IMR-90 (cell line): Measurements from ENCODE around the gene HAUS5. TPM values are rescaled to one million over a fixed set of nuclear protein-coding genes. Genes with fewer than 3 reads are reported as not detected.

Experiments
- ATAC-seq: fragments of 200-7000 bp; cut with Tn5 transposase; 2 replicates; pipeline ENCODE4 v1.9.1; 2020; ENCODE audit warnings: low read depth, mild to moderate bottlenecking, moderate library complexity
- BruUV-seq: library from RNA; stranded (reverse); fragments of 400-500 nt; replicated peaks from 2 replicates; lab custom pipeline; 2021; lab: Mats Ljungman, UMichigan
- CTCF ChIA-PET: fragments of 300-600 bp; formaldehyde crosslinking; extraction: SDS; loops from one replicate; lab custom pipeline; 2021; ENCODE audit warnings: antibody characterized with exemption; lab: Yijun Ruan, JAX
- POLR2A ChIA-PET: fragments of 300-600 bp; sonication (Branson Sonifier 250); formaldehyde crosslinking; loops from one replicate; lab custom pipeline; 2022; ENCODE audit warnings: antibody characterized with exemption; ENCODE audit not compliant: unreplicated experiment; lab: Charles Lee
- DNase-seq: peaks from one replicate; pipeline ENCODE4 v3.0.0; 2013
- H2AFZ ChIP-seq: replicated peaks from 2 replicates; pipeline ENCODE3; 2013; ENCODE audit warnings: low read length, mild to moderate bottlenecking; ENCODE audit not compliant: poor library complexity
- H2AK5ac ChIP-seq: 2 replicates; pipeline ENCODE4 v1.6.1; 2013; ENCODE audit warnings: low read depth, low read length, inconsistent platforms
- H2AK9ac ChIP-seq: replicated peaks from 2 replicates; pipeline ENCODE3; 2013; ENCODE audit warnings: mild to moderate bottlenecking, low read depth, low read length, moderate library complexity; ENCODE audit not compliant: poor library complexity
- H2BK120ac ChIP-seq: 2 replicates; pipeline ENCODE4 v1.6.1; 2013; ENCODE audit warnings: low read depth, low read length, inconsistent platforms
- H2BK15ac ChIP-seq: 3 replicates; pipeline ENCODE4 v1.6.1; 2013; ENCODE audit warnings: low read depth, low read length, inconsistent platforms
- H2BK20ac ChIP-seq: 2 replicates; pipeline ENCODE4 v1.6.1; 2013; ENCODE audit warnings: low read depth, mild to moderate bottlenecking, inconsistent platforms, low read length, moderate library complexity
- H2BK5ac ChIP-seq: 2 replicates; pipeline ENCODE4 v1.6.1; 2013; ENCODE audit warnings: mild to moderate bottlenecking, low read depth, low read length, inconsistent platforms; ENCODE audit not compliant: poor library complexity, severe bottlenecking
- H3K14ac ChIP-seq: replicated peaks from 2 replicates; pipeline ENCODE4 v1.6.1; 2013; ENCODE audit warnings: low read depth, low read length, inconsistent platforms
- H3K18ac ChIP-seq: 2 replicates; pipeline ENCODE4 v1.6.1; 2013; ENCODE audit warnings: low read depth, low read length, control low read depth
- H3K23ac ChIP-seq: 2 replicates; pipeline ENCODE4 v1.6.1; 2013; ENCODE audit warnings: low read depth, low read length, inconsistent platforms
- H3K27ac ChIP-seq: 2 replicates; pipeline ENCODE4 v1.5.1; 2013; ENCODE audit warnings: mild to moderate bottlenecking, control low read depth, low read length; ENCODE audit not compliant: insufficient read depth
- H3K27me3 ChIP-seq: 2 replicates; pipeline ENCODE4 v1.6.1; 2013; ENCODE audit warnings: low read length; ENCODE audit not compliant: control insufficient read depth, insufficient read depth
- H3K36me3 ChIP-seq: 2 replicates; pipeline ENCODE4 v1.6.1; 2013; ENCODE audit warnings: low read length, mixed read lengths; ENCODE audit not compliant: control insufficient read depth, insufficient read depth
- H3K4ac ChIP-seq: 2 replicates; pipeline ENCODE4 v1.6.1; 2013; ENCODE audit warnings: low read depth, low read length, inconsistent platforms
- H3K4me1 ChIP-seq: 2 replicates; pipeline ENCODE4 v1.6.1; 2013; ENCODE audit warnings: low read length, mixed read lengths; ENCODE audit not compliant: control insufficient read depth, insufficient read depth
- H3K4me2 ChIP-seq: 2 replicates; pipeline ENCODE4 v1.6.1; 2013; ENCODE audit warnings: low read depth, mild to moderate bottlenecking, control low read depth, low read length, moderate library complexity
- H3K4me3 ChIP-seq: 2 replicates; pipeline ENCODE4 v1.5.1; 2013; ENCODE audit warnings: low read depth, mild to moderate bottlenecking, control low read depth, low read length, moderate library complexity; ENCODE audit not compliant: insufficient read depth
- H3K56ac ChIP-seq: 2 replicates; pipeline ENCODE4 v1.6.1; 2013; ENCODE audit warnings: low read length, inconsistent platforms; ENCODE audit not compliant: insufficient read depth; ENCODE audit errors: extremely low read depth
- H3K79me1 ChIP-seq, 2 experiments: 2 replicates each; pipeline ENCODE4 v1.6.1; 2013; ENCODE audit warnings: low read length in 2 of 2, inconsistent platforms in 1 of 2, low read depth in 1 of 2
- H3K9ac ChIP-seq: 2 replicates; pipeline ENCODE4 v1.6.1; 2013; ENCODE audit warnings: low read depth, low read length, control low read depth
- H3K9me1 ChIP-seq: 2 replicates; pipeline ENCODE4 v1.6.1; 2013; ENCODE audit warnings: low read length, inconsistent platforms; ENCODE audit not compliant: insufficient read depth
- H3K9me3 ChIP-seq: 2 replicates; pipeline ENCODE4 v1.6.1; 2013; ENCODE audit warnings: low read length; ENCODE audit not compliant: control insufficient read depth, insufficient read depth
- H4K20me1 ChIP-seq: 2 replicates; pipeline ENCODE4 v1.6.1; 2013; ENCODE audit warnings: low read length, inconsistent platforms; ENCODE audit not compliant: insufficient read depth
- H4K5ac ChIP-seq: 2 replicates; pipeline ENCODE4 v1.6.1; 2013; ENCODE audit warnings: mild to moderate bottlenecking, low read depth, low read length, control low read depth
- H4K8ac ChIP-seq, 2 experiments: 2 replicates each; pipeline ENCODE4 v1.6.1; 2013; ENCODE audit warnings: low read depth in 2 of 2, low read length in 2 of 2, control low read depth in 1 of 2, inconsistent platforms in 1 of 2
- H4K91ac ChIP-seq: 2 replicates; pipeline ENCODE4 v1.6.1; 2013; ENCODE audit warnings: low read depth, low read length, inconsistent platforms; ENCODE audit not compliant: insufficient read depth
- BHLHE40 ChIP-seq: fragments of 150-350 bp; IDR thresholded peaks from 2 replicates; pipeline ENCODE4 v1.6.1; 2016; ENCODE audit warnings: mild to moderate bottlenecking, low read depth, low read length
- CEBPB ChIP-seq: IDR thresholded peaks from 2 replicates; pipeline ENCODE4 v1.6.1; 2012; ENCODE audit warnings: low read depth, low read length, improper control_type of control experiment
- CHD1 ChIP-seq: IDR thresholded peaks from 2 replicates; pipeline ENCODE4 v1.6.1; 2012; ENCODE audit warnings: low read depth, low read length, improper control_type of control experiment
- FOS ChIP-seq: fragments of 150-350 bp; IDR thresholded peaks from 2 replicates; pipeline ENCODE4 v1.6.1; 2016; ENCODE audit warnings: low read depth, low read length
- MAFK ChIP-seq: IDR thresholded peaks from 2 replicates; pipeline ENCODE4 v1.6.1; 2012; ENCODE audit warnings: low read depth, low read length, improper control_type of control experiment
- MXI1 ChIP-seq: IDR thresholded peaks from 2 replicates; pipeline ENCODE4 v1.6.1; 2012; ENCODE audit warnings: low read depth, mild to moderate bottlenecking, low read length, moderate library complexity, borderline replicate concordance
- POLR2A ChIP-seq: IDR thresholded peaks from 2 replicates; pipeline ENCODE4 v1.6.1; 2012; ENCODE audit warnings: mild to moderate bottlenecking, low read depth, low read length
- RAD21 ChIP-seq: IDR thresholded peaks from 2 replicates; pipeline ENCODE4 v1.6.1; 2012; ENCODE audit warnings: low read length, improper control_type of control experiment
- RCOR1 ChIP-seq: IDR thresholded peaks from 2 replicates; pipeline ENCODE4 v1.6.1; 2012; ENCODE audit warnings: mild to moderate bottlenecking, low read length, improper control_type of control experiment; ENCODE audit not compliant: insufficient replicate concordance
- RFX5 ChIP-seq: IDR thresholded peaks from 2 replicates; pipeline ENCODE4 v1.8.0; 2012; ENCODE audit warnings: low read depth, mild to moderate bottlenecking, low read length, moderate library complexity
- WGBS, 2 experiments: methylation state at CpG; one replicate each; pipeline versions ENCODE4 v1.1.5 to v1.1.7; 2013; ENCODE audit warnings: missing lambda C conversion rate in 2 of 2; ENCODE audit not compliant: insufficient read length in 1 of 2; ENCODE audit errors: extremely low coverage in 2 of 2; 5-methylcytosine and 5-hydroxymethylcytosine counted together
- dilution Hi-C: fragments of 300-500 bp; cut with HindIII; formaldehyde crosslinking; loops from one replicate; pipeline ENCODE4 v1.14.3; 2018; ENCODE audit warnings: low sequenced_read_pairs; ENCODE audit not compliant: unreplicated experiment
- in situ Hi-C: fragments of 300-500 bp; cut with MboI; formaldehyde crosslinking; loops from 3 replicates; pipeline ENCODE4 v1.14.3; 2019; ENCODE audit warnings: low sequenced_read_pairs, inconsistent platforms, mixed read lengths
- intact Hi-C: fragments of 100-400 bp; cut with micrococcal nuclease; formaldehyde crosslinking; loops from 2 replicates; pipeline ENCODE4 v1.10.0; 2022
- polyA plus RNA-seq, 3 experiments: library from polyadenylated mRNA; depleted of rRNA; stranded (reverse); fragments of >200 nt; gene quantifications; 2 replicates each; pipeline ENCODE4 v1.2.3, GENCODE V29; 2012; ENCODE audit warnings: low replicate concordance in 1 of 3
- total RNA-seq: library from RNA; depleted of rRNA; stranded (reverse); fragments of >200 nt; gene quantifications from 2 replicates; pipeline ENCODE4 v1.2.3, GENCODE V29; 2012
- TF ChIP-seq, protein P1 (sequence below): fragments of 150-350 bp; IDR thresholded peaks from 2 replicates; pipeline ENCODE4 v1.6.1; 2016; ENCODE audit warnings: low read depth, mild to moderate bottlenecking, low read length, moderate library complexity, borderline replicate concordance
- TF ChIP-seq, protein P2 (sequence below): conservative IDR thresholded peaks from 2 replicates; pipeline ENCODE4 v1.5.1; 2012; ENCODE audit warnings: mild to moderate bottlenecking, low read depth, low read length, improper control_type of control experiment

The HAUS5 gene
- total and polyA plus RNA-seq, 2 of the 4 experiments (the other 2 are of a cell fraction): 3.4 to 6.2 TPM

DNA sequence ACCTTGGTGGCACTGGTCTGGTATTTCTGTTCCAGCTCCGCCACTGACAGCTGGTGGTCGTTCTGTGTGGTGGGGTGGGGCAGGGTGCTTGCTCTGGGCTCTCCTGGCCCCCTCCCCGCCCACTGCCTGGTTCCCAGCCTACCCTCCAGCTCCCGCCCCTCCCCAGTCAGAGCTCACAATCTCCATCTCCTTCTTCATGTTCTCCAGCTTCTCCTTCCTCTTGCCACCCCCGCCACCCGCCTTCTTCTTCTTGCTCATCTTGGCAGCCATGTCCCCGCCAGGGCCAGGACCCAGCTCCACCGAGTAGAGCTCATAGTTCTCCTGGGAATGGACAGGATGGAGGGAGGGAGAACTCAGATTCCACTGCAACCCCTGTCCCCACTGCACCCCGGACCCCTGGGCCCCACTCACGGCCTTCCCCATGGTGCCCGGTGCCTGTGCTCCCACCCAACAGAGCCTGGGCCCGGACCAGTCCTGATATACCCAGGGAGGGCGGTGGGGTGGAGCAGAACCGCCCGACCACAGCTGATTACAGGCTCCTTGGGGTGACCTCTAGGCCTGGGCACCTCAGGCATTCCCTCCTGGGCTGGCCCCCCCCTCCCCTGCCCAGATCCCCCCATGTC, 49.2 kb upstream of the HAUS5 start, which contains the start of gene ATP4A:
Gene ATP4A (minus strand): TSS at position 452 of the 623 bp plus-strand sequence. CDS start 29 bp downstream, at position 423.
- no peak within 1 kb of the TSS for H2AK9ac ChIP-seq
- no peak within 1 kb of the TSS for H2BK20ac ChIP-seq
- DNase-seq (no peak), ATAC-seq (no peak)
- no peak within 1 kb of the TSS for H3K4me3 ChIP-seq
- no peak within 1 kb of the TSS for H2AFZ ChIP-seq
- no peak within 1 kb of the TSS for H3K14ac ChIP-seq
- no TSS peak for BruUV-seq
- H3K4me1 ChIP-seq: no peaks in the 10 kb centered on the region
- 0 out of 2 replicates have a peak, but pooled peaks cover under 1% of the 10 kb centered on the region for H3K9me1 ChIP-seq
- H4K20me1 ChIP-seq: no peaks in the 10 kb centered on the region
- H3K23ac ChIP-seq: no peak within 1 kb of the TSS
- POLR2A ChIA-PET: no interaction called here
- no peak within 1 kb of the TSS for H4K91ac ChIP-seq
- no peak within 1 kb of the TSS for H3K56ac ChIP-seq
- H3K18ac ChIP-seq: no peak within 1 kb of the TSS
- dilution Hi-C loops (no loop called here), intact Hi-C loops (no loop called here), in situ Hi-C loops (no loop called here)
- no peak within 1 kb of the TSS for H3K27ac ChIP-seq
- peaks cover 35% of the 10 kb centered on the region for H3K27me3 ChIP-seq
- no peak within 1 kb of the TSS for H2AK5ac ChIP-seq
- CTCF ChIA-PET: no interaction called here
- TF ChIP-seq MAFK: no peak
- no peak for TF ChIP-seq POLR2A
- TF ChIP-seq RAD21: no peak
- TF ChIP-seq BHLHE40: no peak
- no peak for TF ChIP-seq FOS
- TF ChIP-seq CHD1: no peak
- TF ChIP-seq CEBPB: no peak
- TF ChIP-seq RFX5: no peak
- TF ChIP-seq MXI1: no peak
- TF ChIP-seq, protein P1, sequence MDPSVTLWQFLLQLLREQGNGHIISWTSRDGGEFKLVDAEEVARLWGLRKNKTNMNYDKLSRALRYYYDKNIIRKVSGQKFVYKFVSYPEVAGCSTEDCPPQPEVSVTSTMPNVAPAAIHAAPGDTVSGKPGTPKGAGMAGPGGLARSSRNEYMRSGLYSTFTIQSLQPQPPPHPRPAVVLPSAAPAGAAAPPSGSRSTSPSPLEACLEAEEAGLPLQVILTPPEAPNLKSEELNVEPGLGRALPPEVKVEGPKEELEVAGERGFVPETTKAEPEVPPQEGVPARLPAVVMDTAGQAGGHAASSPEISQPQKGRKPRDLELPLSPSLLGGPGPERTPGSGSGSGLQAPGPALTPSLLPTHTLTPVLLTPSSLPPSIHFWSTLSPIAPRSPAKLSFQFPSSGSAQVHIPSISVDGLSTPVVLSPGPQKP: no peak
- TF ChIP-seq, protein P2, sequence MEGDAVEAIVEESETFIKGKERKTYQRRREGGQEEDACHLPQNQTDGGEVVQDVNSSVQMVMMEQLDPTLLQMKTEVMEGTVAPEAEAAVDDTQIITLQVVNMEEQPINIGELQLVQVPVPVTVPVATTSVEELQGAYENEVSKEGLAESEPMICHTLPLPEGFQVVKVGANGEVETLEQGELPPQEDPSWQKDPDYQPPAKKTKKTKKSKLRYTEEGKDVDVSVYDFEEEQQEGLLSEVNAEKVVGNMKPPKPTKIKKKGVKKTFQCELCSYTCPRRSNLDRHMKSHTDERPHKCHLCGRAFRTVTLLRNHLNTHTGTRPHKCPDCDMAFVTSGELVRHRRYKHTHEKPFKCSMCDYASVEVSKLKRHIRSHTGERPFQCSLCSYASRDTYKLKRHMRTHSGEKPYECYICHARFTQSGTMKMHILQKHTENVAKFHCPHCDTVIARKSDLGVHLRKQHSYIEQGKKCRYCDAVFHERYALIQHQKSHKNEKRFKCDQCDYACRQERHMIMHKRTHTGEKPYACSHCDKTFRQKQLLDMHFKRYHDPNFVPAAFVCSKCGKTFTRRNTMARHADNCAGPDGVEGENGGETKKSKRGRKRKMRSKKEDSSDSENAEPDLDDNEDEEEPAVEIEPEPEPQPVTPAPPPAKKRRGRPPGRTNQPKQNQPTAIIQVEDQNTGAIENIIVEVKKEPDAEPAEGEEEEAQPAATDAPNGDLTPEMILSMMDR: no peak
- TF ChIP-seq RCOR1: no peak
- H3K4ac ChIP-seq: no peak within 1 kb of the TSS
- H3K9ac ChIP-seq: no peak within 1 kb of the TSS
- no peaks in the 10 kb centered on the region for H3K9me3 ChIP-seq
- no peaks in the 10 kb centered on the region for H3K79me1 ChIP-seq
- H4K8ac ChIP-seq: no peak within 1 kb of the TSS
- no peak within 1 kb of the TSS for H3K4me2 ChIP-seq
- no peak within 1 kb of the TSS for H2BK15ac ChIP-seq
- no peak within 1 kb of the TSS for H2BK120ac ChIP-seq
- 89% methylated on average over 4 of the region's 15 CpGs; no CpG with 5 or more reads in 1 of the 2 experiments for WGBS, 2 experiments
- no peak within 1 kb of the TSS for H2BK5ac ChIP-seq
- no peak within 1 kb of the TSS for H4K5ac ChIP-seq
- H3K36me3 ChIP-seq: no peaks in the 10 kb centered on the region
